Measurements from ENCODE around the gene CMIP.
"Not testable (repeated sequence)": the region's sequence is repeated elsewhere in the genome, so short reads cannot be mapped to it uniquely, and the experiment has no call there.

The CMIP gene

DNA sequence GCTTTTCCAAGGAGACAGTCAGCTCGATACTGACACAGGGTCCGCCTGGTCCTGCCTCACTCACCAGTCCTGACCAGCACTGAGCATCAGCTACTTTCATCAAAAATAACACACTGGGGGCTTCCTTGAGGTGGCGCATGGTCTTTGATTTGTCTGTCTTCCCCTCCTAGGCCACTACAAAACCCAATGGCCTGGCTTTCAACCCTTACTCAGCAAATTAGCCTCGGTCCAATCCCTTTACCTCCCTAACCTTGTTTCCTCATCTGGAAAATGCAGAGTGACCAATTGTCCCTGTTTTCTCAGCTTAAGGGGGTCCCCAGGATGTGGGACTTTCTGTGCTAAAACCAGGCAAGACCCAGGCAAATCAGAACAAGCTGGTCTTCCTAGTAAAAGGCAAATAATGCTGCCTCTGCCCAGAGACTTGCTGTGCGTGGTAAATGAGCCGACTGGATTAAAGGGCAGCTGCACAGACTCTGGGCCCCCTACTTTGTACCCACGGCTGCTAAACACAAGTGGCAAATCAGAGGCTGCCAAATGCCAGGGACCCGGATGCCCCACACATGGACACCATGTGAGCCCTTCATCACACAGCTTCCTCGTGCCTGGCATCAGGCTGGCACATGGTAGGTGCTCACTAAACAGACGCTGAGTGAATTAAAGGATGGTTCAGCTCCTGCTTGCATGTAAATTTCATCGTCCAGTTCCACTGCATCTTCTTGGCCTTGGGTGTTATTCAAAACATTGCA is 31.2 kb upstream of the CMIP start:
- no peak for TF ChIP-seq CTCF (IDR thresholded peaks at IDR 0.05; ENCODE audit: low read depth, low read length, missing control alignments)
- DNase-seq (ENCODE audit: low read depth): no peak

GRCh38 chr16:81415751-81416150 is 28.9 kb upstream of the CMIP start:
- TF ChIP-seq CTCF (IDR thresholded peaks at IDR 0.05; ENCODE audit: low read depth, low read length, missing control alignments): no peak
- H3K4me3 ChIP-seq (ENCODE audit: low read depth, low read length): no peak overlapping the region
- DNase-seq (ENCODE audit: low read depth): no peak

More for the DNA sequence above, 31.2 kb upstream of the CMIP start:
- H3K4me3 ChIP-seq (ENCODE audit: low read depth, low read length): no peak overlapping the region

GRCh38 chr16:81416749-81417148 is 27.9 kb upstream of the CMIP start:
- DNase-seq (ENCODE audit: low read depth): no peak
- no peak overlapping the region for H3K4me3 ChIP-seq (ENCODE audit: low read depth, low read length)
- TF ChIP-seq CTCF (IDR thresholded peaks at IDR 0.05; ENCODE audit: low read depth, low read length, missing control alignments): no peak

DNA sequence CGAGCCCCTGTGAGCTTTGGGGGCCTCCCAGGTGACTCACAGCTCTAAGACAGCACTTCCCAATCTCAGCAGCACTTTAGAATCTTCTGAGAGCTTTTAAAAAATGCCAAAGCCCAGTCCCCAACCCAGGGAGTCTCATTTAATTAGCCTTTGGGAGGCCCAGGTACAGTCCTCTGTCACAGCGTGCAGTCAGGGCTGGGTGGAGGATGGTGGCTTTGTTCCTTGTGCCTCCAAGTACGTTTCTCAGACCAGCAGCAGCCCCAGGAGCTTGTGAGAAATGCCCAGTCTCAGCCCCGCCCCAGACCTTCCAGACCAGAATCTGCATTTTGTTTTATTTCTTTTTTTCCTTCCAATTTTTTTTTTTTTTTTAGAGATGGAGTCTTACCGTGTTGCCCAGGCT is 27.4 kb upstream of the CMIP start:
- TF ChIP-seq CTCF (IDR thresholded peaks at IDR 0.05; ENCODE audit: low read depth, low read length, missing control alignments): no peak
- H3K4me3 ChIP-seq (ENCODE audit: low read depth, low read length): no peak overlapping the region
- no peak for DNase-seq (ENCODE audit: low read depth)

DNA sequence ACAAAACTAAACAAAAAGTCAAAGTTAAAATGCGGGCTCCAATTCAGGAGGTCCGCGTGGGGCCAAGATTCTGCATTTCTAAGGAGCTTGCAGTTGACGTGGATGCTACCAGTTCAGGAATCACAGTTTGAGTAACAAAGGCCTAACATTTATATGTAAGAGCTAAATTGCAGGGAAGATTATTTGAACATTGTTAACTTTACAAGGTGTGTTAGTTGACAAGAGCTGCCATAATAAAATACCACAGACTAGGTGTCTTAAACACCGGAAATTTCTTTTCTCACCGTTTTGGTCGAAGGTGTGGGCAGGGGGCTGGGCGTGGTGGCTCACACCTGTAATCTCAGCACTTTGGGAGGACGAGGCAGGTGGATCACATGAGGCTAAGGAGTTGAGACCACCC is 24.8 kb upstream of the CMIP start:
- no peak overlapping the region for H3K4me3 ChIP-seq (ENCODE audit: low read depth, low read length)
- no peak for DNase-seq (ENCODE audit: low read depth)
- TF ChIP-seq CTCF (IDR thresholded peaks at IDR 0.05; ENCODE audit: low read depth, low read length, missing control alignments): no peak

DNA sequence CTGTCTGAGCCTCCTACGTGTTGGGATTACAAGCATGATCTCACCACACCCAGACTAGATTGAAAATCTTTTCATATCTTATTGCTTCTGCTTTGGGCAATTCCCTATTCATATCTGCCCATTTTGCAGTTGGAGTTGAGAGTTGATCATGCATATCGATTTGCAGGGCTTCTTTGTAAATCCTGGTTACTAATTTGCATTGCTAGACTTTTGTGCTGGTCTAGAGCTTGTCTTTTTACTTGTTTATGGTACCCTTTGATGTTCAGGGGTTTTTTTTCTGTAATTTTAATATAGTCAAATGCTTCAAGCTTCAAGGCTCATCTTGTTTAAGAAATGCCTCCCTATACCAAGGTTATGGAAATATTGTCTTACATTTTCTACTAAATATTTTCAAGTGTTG is 23.5 kb upstream of the CMIP start:
- TF ChIP-seq CTCF (IDR thresholded peaks at IDR 0.05; ENCODE audit: low read depth, low read length, missing control alignments): no peak
- no peak overlapping the region for H3K4me3 ChIP-seq (ENCODE audit: low read depth, low read length)
- DNase-seq (ENCODE audit: low read depth): no peak

DNA sequence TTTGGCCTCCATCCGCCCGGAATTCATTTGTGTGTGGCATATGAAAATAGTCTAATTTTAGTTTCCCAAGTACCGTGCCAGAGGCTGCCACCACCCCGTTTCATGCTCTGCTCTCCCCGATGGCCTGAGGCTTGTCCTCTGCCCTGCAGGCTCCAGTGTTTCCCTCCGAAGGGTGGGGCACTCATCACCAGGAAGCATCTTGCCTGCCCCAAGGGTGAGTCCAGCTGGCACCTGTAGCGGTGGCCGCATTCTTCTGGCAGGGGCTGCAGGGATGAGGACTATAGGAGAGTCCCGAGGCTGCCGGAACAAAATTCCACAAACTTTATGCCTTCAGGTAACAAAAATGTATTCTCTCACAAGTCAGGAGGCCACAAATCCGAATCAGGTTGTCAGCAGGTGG is 23.1 kb upstream of the CMIP start:
- TF ChIP-seq CTCF (IDR thresholded peaks at IDR 0.05; ENCODE audit: low read depth, low read length, missing control alignments): no peak
- no peak overlapping the region for H3K4me3 ChIP-seq (ENCODE audit: low read depth, low read length)
- no peak for DNase-seq (ENCODE audit: low read depth)

- not testable (repeated sequence) for DNase-seq (ENCODE audit: low read depth); H3K4me3 ChIP-seq (ENCODE audit: low read depth, low read length)
These were observed 22.5 kb upstream of the CMIP start for GRCh38 chr16:81422153-81422552.

Data from GM12864 (cell line).